ENCODE results near the gene WBP1.

GRCh38 chr2:74447230-74447999 lies 10.8 kb upstream of the WBP1 start:
- no peak for TF ChIP-seq CTCF (conservative IDR thresholded peaks at IDR 0.05; ENCODE audit: low read length)
- TF ChIP-seq EZH2phosphoT487 (IDR thresholded peaks at IDR 0.05; ENCODE audit: borderline replicate concordance, low read depth, low read length): no peak
